Thoracic aorta (tissue), 2 donors: ENCODE results near the gene PLCXD3. TPM values are rescaled to one million over a fixed set of nuclear protein-coding genes. Genes with fewer than 3 reads are reported as not detected.

ENCODE experiments used
- ATAC-seq: fragments of 150-250 bp; one replicate; pipeline ENCODE4 v1.8.0; 2017; ENCODE audit warnings: low read depth; ENCODE audit not compliant: insufficient number of reproducible peaks, low FRiP score
- DNase-seq: peaks from one replicate; pipeline ENCODE4 v3.0.0-alpha.2; 2020; ENCODE audit warnings: low spot score
- H3K27ac ChIP-seq, 2 donors: fragments of 200-600 bp; sonication (generic); 1 replicate in 1 of 2; 2 replicates in 1 of 2; pipeline ENCODE4 v1.5.1; 2016; ENCODE audit warnings: mild to moderate bottlenecking in 2 of 2, moderate library complexity in 2 of 2
- H3K27me3 ChIP-seq: fragments of 200-600 bp; sonication (generic); replicated peaks from 2 replicates; pipeline ENCODE4 v1.6.0; 2016; ENCODE audit warnings: mild to moderate bottlenecking; ENCODE audit not compliant: insufficient read depth
- H3K36me3 ChIP-seq: fragments of 200-600 bp; sonication (generic); one replicate; pipeline ENCODE4 v1.5.1; 2016
- H3K4me1 ChIP-seq, 2 donors: fragments of 200-600 bp; sonication (generic); 1 replicate in 1 of 2; 2 replicates in 1 of 2; pipeline versions ENCODE4 v1.5.1 to v1.6.0; 2016; ENCODE audit warnings: low read depth in 2 of 2, mild to moderate bottlenecking in 1 of 2; ENCODE audit not compliant: control insufficient read depth in 1 of 2
- H3K4me3 ChIP-seq: fragments of 200-600 bp; sonication (generic); 2 replicates; pipeline ENCODE4 v1.5.1; 2016; ENCODE audit warnings: mild to moderate bottlenecking
- H3K9me3 ChIP-seq: fragments of 200-600 bp; sonication (generic); 2 replicates; pipeline ENCODE4 v1.5.1; 2016
- total RNA-seq, 2 donors: library from RNA; depleted of rRNA; stranded (reverse); fragments of >200 nt; gene quantifications; one replicate each; pipeline versions ENCODE4 v1.1.0 to v1.2.3, GENCODE V29; 2016
- TF ChIP-seq, protein P1 (sequence below): fragments of 200-600 bp; sonication (generic); IDR thresholded peaks from one replicate; pipeline ENCODE4 v1.5.1; 2019; ENCODE audit warnings: antibody characterized with exemption

Gene PLCXD3
- total RNA-seq, 2 donors from 2014 or later, result 4.3 to 5.9 TPM

DNA sequence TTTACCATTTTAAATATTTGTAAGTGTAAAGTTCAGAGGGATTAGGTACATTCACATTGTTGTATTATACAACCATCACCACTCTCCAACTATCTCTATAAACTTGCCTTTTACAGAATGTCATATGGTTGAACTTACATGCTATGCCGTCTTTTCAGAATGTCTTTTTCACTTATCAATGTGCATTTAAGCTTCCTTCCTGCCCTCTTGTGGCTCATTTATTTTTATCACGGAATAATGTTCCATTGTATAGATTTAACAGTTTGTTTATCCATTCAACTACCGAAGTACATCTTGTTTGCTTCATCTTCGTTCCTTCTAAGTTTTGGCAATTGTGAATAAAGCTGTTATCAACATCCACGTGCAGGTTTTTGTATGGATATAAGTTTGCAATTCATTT lies 163.8 kb downstream of the PLCXD3 start:
- TF ChIP-seq, protein P1, sequence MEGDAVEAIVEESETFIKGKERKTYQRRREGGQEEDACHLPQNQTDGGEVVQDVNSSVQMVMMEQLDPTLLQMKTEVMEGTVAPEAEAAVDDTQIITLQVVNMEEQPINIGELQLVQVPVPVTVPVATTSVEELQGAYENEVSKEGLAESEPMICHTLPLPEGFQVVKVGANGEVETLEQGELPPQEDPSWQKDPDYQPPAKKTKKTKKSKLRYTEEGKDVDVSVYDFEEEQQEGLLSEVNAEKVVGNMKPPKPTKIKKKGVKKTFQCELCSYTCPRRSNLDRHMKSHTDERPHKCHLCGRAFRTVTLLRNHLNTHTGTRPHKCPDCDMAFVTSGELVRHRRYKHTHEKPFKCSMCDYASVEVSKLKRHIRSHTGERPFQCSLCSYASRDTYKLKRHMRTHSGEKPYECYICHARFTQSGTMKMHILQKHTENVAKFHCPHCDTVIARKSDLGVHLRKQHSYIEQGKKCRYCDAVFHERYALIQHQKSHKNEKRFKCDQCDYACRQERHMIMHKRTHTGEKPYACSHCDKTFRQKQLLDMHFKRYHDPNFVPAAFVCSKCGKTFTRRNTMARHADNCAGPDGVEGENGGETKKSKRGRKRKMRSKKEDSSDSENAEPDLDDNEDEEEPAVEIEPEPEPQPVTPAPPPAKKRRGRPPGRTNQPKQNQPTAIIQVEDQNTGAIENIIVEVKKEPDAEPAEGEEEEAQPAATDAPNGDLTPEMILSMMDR, result no peak
- H3K9me3 ChIP-seq, result no peaks in the 10 kb centered on the region
- no peaks in the 10 kb centered on the region for H3K27me3 ChIP-seq
- DNase-seq, result no peak
- peaks cover 0 to 4% of the 10 kb centered on the region in 2 donors for H3K4me1 ChIP-seq
- H3K4me3 ChIP-seq, result no peak overlapping the region
- H3K36me3 ChIP-seq, result no peaks in the 10 kb centered on the region
- H3K27ac ChIP-seq, result no peak overlapping the region
- no peak for ATAC-seq

GRCh38 chr5:41345295-41345694 lies 165.1 kb downstream of the PLCXD3 start:
- TF ChIP-seq, protein P1, result no peak
- H3K36me3 ChIP-seq, result no peaks in the 10 kb centered on the region
- ATAC-seq (no peak), DNase-seq (no peak)
- H3K27ac ChIP-seq, result no peak overlapping the region
- H3K9me3 ChIP-seq, result no peaks in the 10 kb centered on the region
- no peak overlapping the region for H3K4me3 ChIP-seq
- no peaks in the 10 kb centered on the region for H3K27me3 ChIP-seq
- H3K4me1 ChIP-seq, result peaks cover 0 to 3% of the 10 kb centered on the region in 2 donors

DNA sequence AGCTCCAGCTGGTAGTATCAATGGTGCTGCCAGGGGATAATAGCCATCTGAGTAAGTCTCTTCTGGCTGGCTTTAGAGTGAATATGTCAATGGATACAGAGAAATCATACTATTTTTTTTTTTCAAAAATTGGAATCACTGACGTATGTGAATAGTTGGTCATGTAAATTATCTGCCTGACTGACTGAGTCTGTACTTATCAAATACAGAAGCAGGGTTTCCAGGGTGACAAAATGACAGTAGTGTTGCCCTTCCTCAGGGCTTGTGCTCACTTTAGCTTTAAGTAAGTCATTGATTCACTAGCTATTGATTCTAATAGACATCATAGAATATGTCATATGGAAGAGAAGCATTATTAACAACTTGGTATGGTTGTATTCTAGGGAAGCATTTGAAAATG lies 171.1 kb downstream of the PLCXD3 start:
- Histone ChIP-seq H3K36me3 (no peaks in the 10 kb centered on the region), H3K4me1 (peaks cover 0 to 9% of the 10 kb centered on the region in 2 donors), H3K27ac (no peak overlapping the region), H3K4me3 (no peak overlapping the region), H3K27me3 (no peaks in the 10 kb centered on the region), H3K9me3 (no peaks in the 10 kb centered on the region)
- TF ChIP-seq, protein P1, result no peak
- ATAC-seq (no peak), DNase-seq (no peak)

GRCh38 chr5:41338136-41338675 lies 172.2 kb downstream of the PLCXD3 start:
- peaks cover 6 to 15% of the 10 kb centered on the region in 2 donors for H3K4me1 ChIP-seq
- ATAC-seq (peak; percentile 26), DNase-seq (no peak)
- H3K4me3 ChIP-seq, result no peak overlapping the region
- TF ChIP-seq, protein P1, result no peak
- no peaks in the 10 kb centered on the region for H3K36me3 ChIP-seq
- H3K27ac ChIP-seq, result no peak overlapping the region
- H3K9me3 ChIP-seq, result no peaks in the 10 kb centered on the region
- no peaks in the 10 kb centered on the region for H3K27me3 ChIP-seq

DNA sequence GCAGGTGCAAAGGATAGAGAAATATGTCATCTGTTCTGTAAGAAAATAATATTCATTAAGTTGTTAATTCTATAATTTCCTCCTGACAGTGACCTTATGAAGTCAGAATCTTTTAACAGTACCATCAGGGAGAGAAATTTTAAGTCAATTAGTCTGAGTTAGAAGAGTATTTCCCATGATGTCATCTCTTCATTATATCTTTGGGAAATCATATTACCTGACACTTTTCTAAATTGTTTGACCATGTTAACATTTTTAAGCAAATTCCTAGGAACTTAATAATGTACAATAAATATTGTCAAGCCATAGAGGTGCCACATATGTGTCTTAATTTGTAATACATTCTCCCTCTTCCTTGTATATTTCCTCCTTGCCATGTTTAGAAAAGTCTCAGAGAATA lies 172.7 kb downstream of the PLCXD3 start:
- Histone ChIP-seq H3K36me3 (no peaks in the 10 kb centered on the region), H3K9me3 (no peaks in the 10 kb centered on the region), H3K4me3 (no peak overlapping the region), H3K27ac (no peak overlapping the region), H3K4me1 (peaks cover 6 to 15% of the 10 kb centered on the region in 2 donors), H3K27me3 (no peaks in the 10 kb centered on the region)
- DNase-seq (no peak), ATAC-seq (no peak)
- TF ChIP-seq, protein P1, result no peak
